Uterus (tissue), 2 donors: Measurements from ENCODE around the gene METTL5.
"Not testable (repeated sequence)": the region's sequence is repeated elsewhere in the genome, so short reads cannot be mapped to it uniquely, and the experiment has no call there.

Experiments
- CTCF ChIP-seq, 4 experiments: fragments of 200-600 bp in 2 of 4; fragments of 450-650 bp in 2 of 4; sonication (generic) in 2 of 4; IDR thresholded peaks; one replicate each; pipeline ENCODE4 v1.5.1; 2016 to 2019; ENCODE audit warnings: antibody characterized with exemption in 4 of 4, mild to moderate bottlenecking in 2 of 4, moderate library complexity in 1 of 4
- POLR2A ChIP-seq, 2 donors: fragments of 450-650 bp; IDR thresholded peaks; one replicate each; pipeline ENCODE4 v1.6.1; 2016; ENCODE audit warnings: antibody characterized with exemption in 2 of 2, mild to moderate bottlenecking in 1 of 2, moderate library complexity in 1 of 2

DNA sequence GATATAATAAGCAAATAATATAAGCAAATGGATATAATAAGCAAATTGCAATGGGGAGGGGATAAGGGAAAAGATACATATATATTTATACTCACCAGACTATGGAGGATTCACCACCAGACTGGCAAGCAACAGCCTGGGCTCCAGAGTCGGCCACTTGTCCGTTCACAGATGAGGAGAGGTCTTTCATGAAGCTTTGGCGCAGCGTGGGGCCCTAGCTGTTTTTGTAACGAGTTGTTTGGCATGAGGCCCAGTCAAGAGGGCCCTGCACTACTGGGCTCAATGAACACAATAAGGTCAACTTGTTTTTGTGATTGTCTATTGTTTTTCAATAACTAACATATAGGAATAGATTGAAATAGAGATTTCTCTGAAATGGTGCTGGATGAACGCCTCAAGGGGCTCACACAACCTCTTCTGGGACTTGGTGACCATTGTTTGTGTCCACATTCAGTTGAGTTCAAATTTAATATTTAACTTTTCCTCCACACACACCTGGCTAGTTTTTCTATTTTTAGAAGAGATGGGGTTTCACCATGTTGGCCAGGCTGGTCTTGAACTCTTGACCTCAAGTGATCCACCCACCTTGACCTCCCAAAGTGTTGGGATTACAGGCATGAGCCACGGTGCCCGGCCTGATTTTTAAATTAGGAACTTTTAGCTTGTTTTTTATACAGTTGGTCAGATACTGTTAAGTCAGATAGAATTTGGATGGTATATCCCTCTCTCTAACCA is 24.4 kb upstream of the METTL5 start:
- not testable (repeated sequence) for TF ChIP-seq POLR2A, CTCF (IDR thresholded peaks at IDR 0.05)
